Measurements from ENCODE around the gene QRSL1.
A peak's percentile ranks its signal among the peaks of the same experiment; 100 is the strongest.
"Not testable (repeated sequence)": the region's sequence is repeated elsewhere in the genome, so short reads cannot be mapped to it uniquely, and the experiment has no call there.

Gene QRSL1

DNA sequence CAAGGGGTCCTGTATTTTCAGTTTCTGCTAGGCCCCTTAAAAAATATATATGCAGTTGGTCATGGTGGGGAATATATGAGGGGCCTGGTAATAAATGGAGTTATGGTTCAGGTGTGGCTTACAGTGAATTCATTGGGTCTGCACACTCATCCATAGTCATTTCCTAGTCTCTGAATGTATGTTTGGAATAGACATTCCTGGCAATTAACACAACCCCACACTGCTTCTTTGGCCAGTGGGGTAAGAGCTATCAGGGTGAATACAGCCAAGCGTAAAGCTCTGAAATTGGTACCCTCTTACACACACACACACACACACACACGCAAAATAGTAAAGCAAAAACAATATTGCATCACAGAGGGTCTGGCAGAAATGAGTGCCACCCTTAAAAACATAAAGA, 56.5 kb downstream of the QRSL1 start:
- no peaks in the 10 kb centered on the region for H3K36me3 ChIP-seq (ENCODE audit: control insufficient read depth, insufficient read depth, low read length, severe bottlenecking)
- no peak overlapping the region for H3K9ac ChIP-seq (ENCODE audit: low read length)
- DNase-seq (ENCODE audit: low read depth): no peak
- H3K4me3 ChIP-seq (ENCODE audit: low read length): no peak overlapping the region
- H3K27me3 ChIP-seq (replicated peaks; ENCODE audit: control insufficient read depth, insufficient read depth, low read length): no peaks in the 10 kb centered on the region
- H3K9me3 ChIP-seq (ENCODE audit: control insufficient read depth, low read length): no peaks in the 10 kb centered on the region
- H3K4me1 ChIP-seq (ENCODE audit: control insufficient read depth, insufficient read depth, low read length): peaks cover 5% of the 10 kb centered on the region

DNA sequence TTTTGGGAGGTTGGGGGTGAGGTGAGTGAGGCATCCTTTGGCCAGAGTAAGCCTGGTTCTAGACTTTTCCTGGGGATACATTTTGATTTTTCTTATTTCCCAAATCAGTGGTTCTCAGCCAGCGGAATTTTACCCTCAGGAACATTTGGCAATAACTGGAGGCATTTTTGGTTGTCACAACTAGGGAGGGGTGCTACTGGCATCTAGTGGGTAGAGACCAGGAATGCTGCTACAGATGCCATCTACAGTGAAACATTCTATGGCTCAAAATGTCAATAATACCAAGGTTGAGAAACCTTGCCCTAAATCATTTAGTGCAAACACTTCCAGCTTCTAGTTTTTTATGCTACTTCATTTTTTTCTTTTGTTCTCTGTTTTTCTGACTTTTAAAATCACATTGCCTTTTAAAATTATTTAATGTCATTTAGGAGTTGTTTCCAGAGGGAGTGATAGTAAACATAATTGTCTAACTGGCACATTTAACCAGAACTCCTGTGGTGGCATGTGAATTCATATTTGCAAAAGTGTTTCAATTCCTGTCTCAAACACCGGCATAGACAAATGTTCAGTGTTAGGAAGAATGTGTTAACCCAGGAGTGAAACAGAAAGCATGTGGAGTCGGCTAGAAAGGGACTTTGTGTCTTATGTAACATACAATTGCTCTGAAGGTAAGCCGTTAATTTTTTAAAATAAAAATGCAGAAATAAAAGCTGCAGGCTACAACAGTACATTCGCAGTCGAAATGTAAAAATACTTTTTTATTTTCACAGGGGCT, 59.0 kb downstream of the QRSL1 start:
- no peaks in the 10 kb centered on the region for H3K36me3 ChIP-seq (ENCODE audit: control insufficient read depth, insufficient read depth, low read length, severe bottlenecking)

DNA sequence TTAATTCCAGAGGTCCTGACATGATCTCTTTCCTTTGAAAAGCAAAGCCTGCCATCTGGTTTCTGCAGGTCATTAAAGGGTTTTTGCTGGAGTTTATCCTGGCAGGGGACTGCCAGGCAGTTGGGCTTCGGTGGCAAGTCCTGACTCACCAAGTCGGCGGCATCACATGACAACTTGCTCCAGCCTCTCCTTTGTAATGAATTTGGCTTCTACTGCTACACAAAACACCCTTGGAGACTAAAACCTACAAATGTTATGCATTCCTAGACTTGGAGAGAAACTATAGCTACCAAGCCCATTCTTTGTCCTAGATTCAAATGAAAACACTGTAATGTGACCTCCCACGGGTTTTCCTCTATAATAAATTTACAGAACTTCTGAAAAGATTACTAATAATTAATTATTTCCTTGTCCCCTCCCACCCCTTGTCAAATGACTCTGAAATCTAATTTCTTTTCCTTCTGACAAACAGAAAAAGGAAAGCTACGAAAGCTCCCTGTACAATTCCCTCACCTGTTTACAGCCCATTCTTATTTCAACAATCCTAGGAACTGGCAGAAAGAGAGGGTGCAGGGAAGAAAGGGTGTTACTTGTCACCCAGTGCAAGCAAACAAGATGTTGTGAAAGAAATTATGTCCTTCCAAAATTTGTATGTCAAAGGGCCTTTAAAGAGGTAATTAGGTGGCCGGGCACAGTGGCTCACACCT, 62.9 kb downstream of the QRSL1 start:
- no peak overlapping the region for H3K9ac ChIP-seq (ENCODE audit: low read length)
- peak; percentile 70 for DNase-seq (ENCODE audit: low read depth)
- H3K36me3 ChIP-seq (ENCODE audit: control insufficient read depth, insufficient read depth, low read length, severe bottlenecking): no peaks in the 10 kb centered on the region
- H3K4me1 ChIP-seq (ENCODE audit: control insufficient read depth, insufficient read depth, low read length): peaks cover 24% of the 10 kb centered on the region
- H3K4me3 ChIP-seq (ENCODE audit: low read length): peak overlapping the region; percentile 13
- no peaks in the 10 kb centered on the region for H3K9me3 ChIP-seq (ENCODE audit: control insufficient read depth, low read length)
- H3K27me3 ChIP-seq (replicated peaks; ENCODE audit: control insufficient read depth, insufficient read depth, low read length): peaks cover 15% of the 10 kb centered on the region

More for the DNA sequence above, 59.0 kb downstream of the QRSL1 start:
- Histone ChIP-seq H3K4me3 (ENCODE audit: low read length) (no peak overlapping the region), H3K9ac (ENCODE audit: low read length) (peak overlapping the region; percentile 20), H3K9me3 (ENCODE audit: control insufficient read depth, low read length) (no peaks in the 10 kb centered on the region), H3K4me1 (ENCODE audit: control insufficient read depth, insufficient read depth, low read length) (peaks cover 23% of the 10 kb centered on the region), H3K27me3 (replicated peaks; ENCODE audit: control insufficient read depth, insufficient read depth, low read length) (no peaks in the 10 kb centered on the region)
- peak; percentile 36 for DNase-seq (ENCODE audit: low read depth)

DNA sequence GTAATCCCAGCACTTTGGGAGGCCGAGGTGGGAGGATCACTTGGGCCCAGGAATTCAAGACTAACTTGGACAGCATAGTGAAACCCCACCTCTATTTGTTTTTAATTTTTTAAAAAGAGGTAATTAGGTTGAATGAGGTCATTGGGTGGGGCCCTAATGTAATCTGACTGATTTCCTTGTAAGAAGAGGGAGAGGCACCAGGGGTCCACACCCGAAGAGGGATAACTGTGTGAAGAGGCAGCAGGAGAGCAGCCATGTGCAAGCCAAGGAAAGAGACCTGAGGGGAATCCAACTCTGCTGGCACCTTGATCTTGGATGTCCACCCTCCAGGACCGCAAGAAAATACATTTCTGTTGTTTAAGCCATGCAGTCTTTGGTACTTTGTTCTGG, 63.4 kb downstream of the QRSL1 start:
- Histone ChIP-seq H3K27me3 (replicated peaks; ENCODE audit: control insufficient read depth, insufficient read depth, low read length) (peaks cover 16% of the 10 kb centered on the region), H3K4me3 (ENCODE audit: low read length) (no peak overlapping the region), H3K4me1 (ENCODE audit: control insufficient read depth, insufficient read depth, low read length) (peaks cover 24% of the 10 kb centered on the region), H3K9ac (ENCODE audit: low read length) (no peak overlapping the region), H3K36me3 (ENCODE audit: control insufficient read depth, insufficient read depth, low read length, severe bottlenecking) (no peaks in the 10 kb centered on the region), H3K9me3 (ENCODE audit: control insufficient read depth, low read length) (no peaks in the 10 kb centered on the region)
- no peak for DNase-seq (ENCODE audit: low read depth)

DNA sequence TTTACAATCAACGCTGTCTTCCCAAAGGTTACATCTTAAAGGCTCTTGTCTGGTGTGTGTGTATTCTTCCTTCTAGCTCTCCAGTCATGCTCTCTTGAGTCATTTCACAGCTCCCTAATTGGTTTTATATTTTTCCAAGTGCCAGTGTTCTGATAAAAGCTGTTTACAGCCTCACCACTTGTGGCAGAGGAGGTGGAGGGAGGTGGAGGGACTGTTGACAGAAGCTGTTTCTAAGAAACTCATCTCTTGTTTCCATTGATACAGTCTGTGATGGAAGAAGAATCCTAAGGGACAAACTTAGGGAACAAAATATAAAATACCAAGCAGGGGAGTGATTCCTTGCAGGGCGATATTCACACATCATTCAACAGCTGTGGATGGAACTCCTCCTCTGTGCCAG, 64.0 kb downstream of the QRSL1 start:
- Histone ChIP-seq H3K9ac (ENCODE audit: low read length) (no peak overlapping the region), H3K4me3 (ENCODE audit: low read length) (no peak overlapping the region), H3K36me3 (ENCODE audit: control insufficient read depth, insufficient read depth, low read length, severe bottlenecking) (no peaks in the 10 kb centered on the region), H3K9me3 (ENCODE audit: control insufficient read depth, low read length) (no peaks in the 10 kb centered on the region), H3K27me3 (replicated peaks; ENCODE audit: control insufficient read depth, insufficient read depth, low read length) (peaks cover 21% of the 10 kb centered on the region), H3K4me1 (ENCODE audit: control insufficient read depth, insufficient read depth, low read length) (peaks cover 22% of the 10 kb centered on the region)
- DNase-seq (ENCODE audit: low read depth): no peak

DNA sequence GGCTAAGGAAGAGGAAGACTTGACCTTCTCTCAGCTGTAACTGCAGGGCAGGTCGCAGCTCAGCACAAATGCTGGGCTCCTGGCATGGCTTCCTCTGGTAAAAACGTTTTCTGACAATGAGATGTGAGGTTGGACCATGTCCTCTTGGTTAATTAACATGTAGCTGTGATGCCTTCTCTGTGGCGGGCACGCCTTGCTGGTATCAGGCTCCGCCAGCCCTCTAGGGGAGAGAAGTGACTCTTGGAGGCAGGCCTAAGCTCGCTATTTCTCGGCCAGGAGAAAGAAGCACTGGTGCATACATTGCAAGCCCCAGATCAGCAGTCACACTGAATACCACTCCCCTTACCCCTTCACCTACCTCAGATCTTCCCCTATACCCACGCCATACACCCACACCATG, 65.0 kb downstream of the QRSL1 start:
- H3K4me3 ChIP-seq (ENCODE audit: low read length): no peak overlapping the region
- no peaks in the 10 kb centered on the region for H3K9me3 ChIP-seq (ENCODE audit: control insufficient read depth, low read length)
- peaks cover 21% of the 10 kb centered on the region for H3K27me3 ChIP-seq (replicated peaks; ENCODE audit: control insufficient read depth, insufficient read depth, low read length)
- no peaks in the 10 kb centered on the region for H3K36me3 ChIP-seq (ENCODE audit: control insufficient read depth, insufficient read depth, low read length, severe bottlenecking)
- peaks cover 19% of the 10 kb centered on the region for H3K4me1 ChIP-seq (ENCODE audit: control insufficient read depth, insufficient read depth, low read length)
- no peak for DNase-seq (ENCODE audit: low read depth)
- H3K9ac ChIP-seq (ENCODE audit: low read length): no peak overlapping the region

DNA sequence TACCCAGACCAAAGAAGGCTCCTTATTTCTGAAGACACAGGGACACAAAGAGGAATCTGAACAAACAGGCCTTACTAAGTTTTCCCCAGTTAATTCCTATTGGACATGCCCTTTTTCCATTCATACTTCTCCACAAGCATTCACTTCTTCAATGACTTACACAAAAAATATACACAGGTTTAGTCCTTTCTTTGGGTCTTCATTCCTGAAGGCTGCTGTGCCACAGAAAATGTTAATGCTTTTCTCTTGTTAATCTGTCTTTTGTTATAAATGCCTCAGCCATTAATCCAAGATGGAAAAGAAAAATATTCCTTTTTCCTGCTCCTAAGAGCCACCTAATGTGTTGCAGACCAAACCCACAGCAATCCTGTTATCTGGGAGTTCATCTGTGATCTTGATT, 71.2 kb downstream of the QRSL1 start:
- Histone ChIP-seq H3K4me3 (ENCODE audit: low read length) (no peak overlapping the region), H3K36me3 (ENCODE audit: control insufficient read depth, insufficient read depth, low read length, severe bottlenecking) (no peaks in the 10 kb centered on the region), H3K9me3 (ENCODE audit: control insufficient read depth, low read length) (peaks cover 8% of the 10 kb centered on the region), H3K4me1 (ENCODE audit: control insufficient read depth, insufficient read depth, low read length) (peaks cover 4% of the 10 kb centered on the region), H3K27me3 (replicated peaks; ENCODE audit: control insufficient read depth, insufficient read depth, low read length) (peaks cover 54% of the 10 kb centered on the region), H3K9ac (ENCODE audit: low read length) (no peak overlapping the region)
- DNase-seq (ENCODE audit: low read depth): no peak

DNA sequence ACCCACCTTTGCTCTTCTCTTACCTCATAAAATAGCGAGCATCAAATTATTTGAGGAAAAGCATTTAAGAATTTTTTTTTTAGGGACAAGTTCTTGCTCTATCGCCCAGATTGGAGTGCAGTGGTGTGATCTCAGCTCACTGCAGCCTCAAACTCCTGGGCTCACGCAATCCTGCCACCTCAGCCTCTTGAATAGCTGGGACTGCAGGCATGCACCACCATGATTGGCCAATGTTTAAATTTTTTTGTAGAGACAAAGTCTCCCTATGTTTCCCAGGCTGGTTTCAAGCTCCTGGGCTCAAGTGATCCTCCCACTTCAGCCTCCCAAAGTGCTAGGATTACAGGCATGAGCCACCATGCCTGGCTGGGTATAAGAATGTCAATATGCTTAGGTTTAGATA, 71.8 kb downstream of the QRSL1 start:
- not testable (repeated sequence) for H3K9ac ChIP-seq (ENCODE audit: low read length); DNase-seq (ENCODE audit: low read depth); H3K4me1 ChIP-seq (ENCODE audit: control insufficient read depth, insufficient read depth, low read length); H3K4me3 ChIP-seq (ENCODE audit: low read length); H3K36me3 ChIP-seq (ENCODE audit: control insufficient read depth, insufficient read depth, low read length, severe bottlenecking)
- H3K9me3 ChIP-seq (ENCODE audit: control insufficient read depth, low read length): peaks cover 12% of the 10 kb centered on the region
- peaks cover 50% of the 10 kb centered on the region for H3K27me3 ChIP-seq (replicated peaks; ENCODE audit: control insufficient read depth, insufficient read depth, low read length)

DNA sequence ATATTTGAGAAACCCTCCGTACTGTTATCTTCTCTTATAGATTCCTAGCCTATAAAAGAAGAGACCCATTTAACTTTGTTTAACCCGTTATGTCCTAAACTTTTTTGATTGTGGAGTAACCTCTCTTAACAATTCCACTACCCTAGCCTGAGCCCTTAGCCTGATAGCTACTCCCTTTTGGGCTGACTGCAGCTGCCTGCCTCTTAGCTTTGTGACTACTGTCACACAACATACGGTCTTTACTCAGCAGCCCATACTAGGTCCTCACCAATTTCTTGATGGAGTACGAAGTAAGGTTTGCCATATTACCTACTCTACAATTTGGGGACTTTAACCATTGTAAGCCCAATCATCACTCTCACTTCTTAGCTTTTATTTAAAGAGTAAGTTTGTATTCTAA, 72.7 kb downstream of the QRSL1 start:
- DNase-seq (ENCODE audit: low read depth): no peak
- H3K9me3 ChIP-seq (ENCODE audit: control insufficient read depth, low read length): peaks cover 12% of the 10 kb centered on the region
- no peak overlapping the region for H3K9ac ChIP-seq (ENCODE audit: low read length)
- H3K36me3 ChIP-seq (ENCODE audit: control insufficient read depth, insufficient read depth, low read length, severe bottlenecking): no peaks in the 10 kb centered on the region
- peaks cover 4% of the 10 kb centered on the region for H3K4me1 ChIP-seq (ENCODE audit: control insufficient read depth, insufficient read depth, low read length)
- H3K27me3 ChIP-seq (replicated peaks; ENCODE audit: control insufficient read depth, insufficient read depth, low read length): peaks cover 50% of the 10 kb centered on the region
- no peak overlapping the region for H3K4me3 ChIP-seq (ENCODE audit: low read length)

DNA sequence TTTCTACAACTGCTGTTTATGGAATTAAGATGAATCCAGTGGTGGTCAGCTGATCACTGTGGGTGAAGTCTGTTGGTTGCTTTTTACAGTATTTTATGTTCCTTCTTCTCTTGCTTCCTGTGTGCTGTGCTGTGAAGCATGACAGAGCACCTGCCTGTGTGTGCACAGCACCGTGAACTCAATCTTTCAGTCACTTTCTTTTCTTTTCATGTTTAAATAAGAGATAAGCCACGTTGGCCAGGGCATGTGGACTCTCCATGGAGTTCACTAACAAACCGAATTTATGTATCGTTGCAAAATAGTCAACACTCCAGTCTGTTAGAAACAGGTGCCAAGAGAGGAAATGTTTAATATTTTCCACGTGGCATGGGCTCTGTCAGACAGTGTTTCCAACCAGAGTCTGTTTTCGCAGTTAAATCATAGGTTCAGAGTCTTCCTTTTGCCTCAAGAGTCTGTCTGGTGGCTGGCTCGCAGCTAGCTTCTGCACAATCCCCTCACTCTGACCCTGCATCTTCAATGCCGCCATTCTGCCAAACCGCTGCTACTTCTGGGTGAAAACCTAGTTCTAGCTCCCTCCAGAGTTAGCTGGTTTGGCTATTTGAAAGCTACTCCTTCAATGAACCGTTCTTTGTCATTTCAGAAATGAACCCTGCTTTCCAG, 73.2 kb downstream of the QRSL1 start:
- Histone ChIP-seq H3K36me3 (ENCODE audit: control insufficient read depth, insufficient read depth, low read length, severe bottlenecking) (no peaks in the 10 kb centered on the region), H3K27me3 (replicated peaks; ENCODE audit: control insufficient read depth, insufficient read depth, low read length) (peaks cover 50% of the 10 kb centered on the region), H3K9ac (ENCODE audit: low read length) (no peak overlapping the region), H3K9me3 (ENCODE audit: control insufficient read depth, low read length) (peaks cover 12% of the 10 kb centered on the region), H3K4me1 (ENCODE audit: control insufficient read depth, insufficient read depth, low read length) (peaks cover 4% of the 10 kb centered on the region), H3K4me3 (ENCODE audit: low read length) (no peak overlapping the region)
- no peak for DNase-seq (ENCODE audit: low read depth)

DNA sequence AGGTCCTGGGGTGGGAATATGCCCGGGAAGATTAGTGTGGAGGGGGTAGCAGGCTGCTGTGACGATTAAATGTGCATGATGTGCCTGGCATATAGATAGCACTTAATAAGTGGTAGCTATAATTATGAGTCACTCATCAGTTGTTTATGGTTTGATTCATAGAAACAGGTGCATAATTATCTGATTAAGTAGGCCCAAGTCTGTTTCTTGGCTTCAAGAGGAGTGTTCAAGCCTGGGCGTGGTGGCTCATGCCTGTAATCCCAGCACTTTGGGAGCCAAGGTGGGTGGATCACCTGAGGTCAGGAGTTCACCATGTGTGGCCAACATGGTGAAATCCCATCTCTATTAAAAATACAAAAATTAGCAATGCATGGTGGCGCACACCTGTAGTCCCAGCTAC, 74.9 kb downstream of the QRSL1 start:
- H3K4me1 ChIP-seq (ENCODE audit: control insufficient read depth, insufficient read depth, low read length): peaks cover 4% of the 10 kb centered on the region
- no peak overlapping the region for H3K4me3 ChIP-seq (ENCODE audit: low read length)
- H3K9me3 ChIP-seq (ENCODE audit: control insufficient read depth, low read length): peaks cover 12% of the 10 kb centered on the region
- no peaks in the 10 kb centered on the region for H3K36me3 ChIP-seq (ENCODE audit: control insufficient read depth, insufficient read depth, low read length, severe bottlenecking)
- H3K9ac ChIP-seq (ENCODE audit: low read length): no peak overlapping the region
- H3K27me3 ChIP-seq (replicated peaks; ENCODE audit: control insufficient read depth, insufficient read depth, low read length): peaks cover 43% of the 10 kb centered on the region
- no peak for DNase-seq (ENCODE audit: low read depth)
